HG02571 (cell line): ENCODE results near the gene LARP1.
"Not testable (repeated sequence)": the region's sequence is repeated elsewhere in the genome, so short reads cannot be mapped to it uniquely, and the experiment has no call there.

Experiments
- ATAC-seq: cut with Tn5 transposase; IDR thresholded peaks from one replicate; pipeline ENCODE4 v1.9.1; 2021; ENCODE audit warnings: mild to moderate bottlenecking, moderate library complexity; ENCODE audit not compliant: unreplicated experiment

LARP1 gene

DNA sequence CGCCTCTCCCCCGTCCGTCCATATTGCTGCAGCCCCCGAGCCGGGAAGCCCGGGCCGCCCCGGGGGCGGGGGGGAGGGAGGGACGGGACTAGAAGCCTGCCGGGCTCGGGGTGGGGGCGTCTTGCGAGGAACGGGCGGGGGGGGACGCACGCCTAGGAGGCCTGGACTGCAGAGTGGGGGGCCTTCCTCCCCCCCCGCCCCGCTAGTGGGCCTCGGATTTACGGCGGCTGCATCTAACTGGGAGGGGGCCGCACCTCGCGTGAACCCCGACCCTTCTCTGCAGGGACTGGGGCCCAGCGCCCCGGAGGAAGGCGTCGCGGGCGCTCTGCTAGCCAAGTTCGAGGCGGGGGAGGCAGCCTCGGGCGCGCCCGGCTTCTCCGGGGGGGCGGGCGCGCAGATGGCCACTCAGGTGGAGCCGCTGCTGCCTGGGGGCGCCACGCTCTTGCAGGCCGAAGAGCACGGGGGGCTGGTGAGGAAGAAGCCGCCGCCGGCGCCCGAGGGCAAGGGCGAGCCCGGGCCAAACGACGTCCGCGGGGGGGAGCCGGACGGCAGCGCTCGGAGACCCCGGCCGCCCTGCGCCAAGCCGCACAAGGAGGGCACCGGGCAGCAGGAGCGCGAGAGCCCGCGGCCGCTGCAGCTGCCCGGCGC, at the start of gene LARP1:
TSS of gene LARP1 (plus strand) at position 17 of the 648 bp plus-strand sequence. CDS start at position 398, 381 bp downstream.
- peak; percentile 10 for ATAC-seq

DNA sequence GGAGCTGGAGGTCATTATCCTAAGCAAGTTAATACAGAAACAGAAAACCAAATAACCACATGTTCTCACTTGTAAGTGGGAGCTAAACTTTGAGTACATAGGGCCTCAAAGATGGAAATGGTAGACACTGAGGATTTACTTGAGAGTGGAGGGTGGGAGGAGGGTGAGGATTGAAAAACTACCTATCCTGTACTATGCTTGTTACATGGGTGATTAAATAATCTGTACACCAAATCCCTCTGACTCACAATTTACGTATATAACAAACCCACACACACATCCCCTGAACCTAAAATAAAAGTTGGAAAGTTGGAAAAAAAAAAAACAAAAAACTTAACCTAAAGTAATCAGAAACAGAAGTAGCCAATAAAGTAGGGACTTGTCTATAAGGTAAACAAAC, 48.8 kb upstream of the LARP1 start:
- ATAC-seq = no peak

DNA sequence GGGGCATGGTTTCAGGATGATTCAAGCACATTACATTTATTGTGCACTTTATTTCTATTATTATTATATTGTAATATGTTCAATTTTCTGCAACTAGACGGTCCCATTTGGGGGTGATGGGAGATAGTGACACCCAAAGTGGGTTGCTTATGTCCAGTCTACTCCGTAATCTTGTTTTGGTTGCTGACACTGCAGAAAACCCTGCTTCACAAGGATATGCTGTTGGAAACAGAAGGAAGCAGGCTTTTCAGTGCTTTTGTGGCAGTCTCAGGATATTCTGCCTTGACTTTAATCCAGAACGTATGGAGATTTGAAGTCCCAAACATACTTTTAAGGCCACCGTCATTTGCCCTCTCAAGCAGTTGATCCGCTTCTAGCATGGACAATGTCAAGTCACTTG, 47.5 kb upstream of the LARP1 start:
- no peak for ATAC-seq

DNA sequence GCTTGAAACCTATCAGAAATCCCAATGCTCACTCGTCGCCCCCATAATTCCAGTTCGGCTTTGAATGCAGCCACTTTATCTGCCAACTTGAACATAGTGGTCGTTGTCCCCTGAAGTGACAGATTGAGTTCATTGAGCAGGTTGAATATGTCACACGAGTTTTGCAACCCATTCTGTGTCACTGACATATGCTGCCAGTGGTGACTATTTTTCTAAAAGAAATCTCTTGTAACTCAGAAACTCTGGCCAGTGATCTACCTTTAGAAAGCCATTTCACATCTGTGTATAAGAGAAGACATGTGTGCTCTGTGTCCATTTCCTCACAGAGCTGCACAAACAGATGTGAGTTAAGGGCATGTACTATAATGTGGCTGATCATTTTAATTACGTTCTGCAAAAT, 47.0 kb upstream of the LARP1 start:
- no peak for ATAC-seq

DNA sequence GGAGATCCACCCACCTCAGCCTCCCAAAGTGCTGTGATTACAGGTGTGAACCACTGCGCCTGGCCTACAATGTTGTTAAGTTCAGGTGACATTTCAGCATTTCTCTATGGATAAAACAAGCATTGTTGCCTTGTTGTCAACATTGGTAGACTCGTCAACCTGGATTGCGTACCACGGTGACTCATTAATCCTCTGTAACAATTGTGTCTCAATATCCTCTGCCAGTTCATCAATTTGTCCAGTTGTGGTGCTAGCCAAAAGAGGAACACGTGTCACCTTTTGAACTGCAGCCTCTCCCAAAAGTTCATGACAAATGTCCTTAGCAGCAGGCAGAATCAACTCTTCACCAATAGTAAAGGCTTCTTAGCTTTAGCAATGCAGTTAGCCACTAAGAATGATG, 46.3 kb upstream of the LARP1 start:
- no peak for ATAC-seq

DNA sequence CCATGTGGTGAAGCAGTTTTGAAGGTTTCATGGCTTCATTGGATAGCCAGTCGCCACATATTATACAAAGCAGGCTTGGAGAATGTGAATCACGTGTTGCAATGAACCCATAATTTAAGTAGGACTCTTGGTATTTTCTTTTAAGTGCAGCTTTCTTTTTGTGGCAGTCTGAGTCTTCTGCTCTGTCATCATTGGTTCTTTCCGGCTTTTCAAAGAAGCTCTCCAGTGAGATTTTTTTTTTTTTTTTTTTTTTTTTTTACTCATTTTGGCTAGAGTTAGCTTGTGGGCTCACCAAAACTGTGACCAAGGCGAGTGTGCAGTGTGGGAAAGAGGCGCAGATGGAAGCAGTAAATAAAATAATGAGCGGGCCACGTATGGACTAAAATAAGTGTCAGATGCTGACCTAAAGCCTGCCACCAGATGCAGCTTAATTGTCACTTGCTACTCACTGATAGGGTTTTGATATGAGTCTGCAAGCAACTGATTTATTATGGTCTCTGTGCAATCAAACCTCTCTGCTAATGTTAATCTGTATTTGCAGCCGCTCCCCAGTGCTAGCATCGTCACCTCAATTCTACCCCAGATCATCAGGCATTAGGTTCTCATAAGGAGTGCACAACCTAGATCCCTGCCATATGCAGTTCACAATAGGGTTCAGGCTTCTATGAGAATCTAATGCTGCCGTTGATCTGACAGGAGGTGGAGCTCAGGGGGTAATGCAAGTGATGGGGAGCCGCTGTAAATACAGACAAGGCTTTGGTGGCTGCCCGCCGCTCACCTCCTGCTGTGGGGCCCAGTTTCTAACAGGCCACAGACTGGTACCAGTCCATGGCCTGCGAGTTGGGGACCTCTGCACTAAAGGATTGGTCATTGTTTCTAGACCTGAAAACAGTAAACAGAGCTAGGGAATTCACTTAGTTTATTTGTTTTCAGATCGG, 45.5 kb upstream of the LARP1 start:
- no peak for ATAC-seq

DNA sequence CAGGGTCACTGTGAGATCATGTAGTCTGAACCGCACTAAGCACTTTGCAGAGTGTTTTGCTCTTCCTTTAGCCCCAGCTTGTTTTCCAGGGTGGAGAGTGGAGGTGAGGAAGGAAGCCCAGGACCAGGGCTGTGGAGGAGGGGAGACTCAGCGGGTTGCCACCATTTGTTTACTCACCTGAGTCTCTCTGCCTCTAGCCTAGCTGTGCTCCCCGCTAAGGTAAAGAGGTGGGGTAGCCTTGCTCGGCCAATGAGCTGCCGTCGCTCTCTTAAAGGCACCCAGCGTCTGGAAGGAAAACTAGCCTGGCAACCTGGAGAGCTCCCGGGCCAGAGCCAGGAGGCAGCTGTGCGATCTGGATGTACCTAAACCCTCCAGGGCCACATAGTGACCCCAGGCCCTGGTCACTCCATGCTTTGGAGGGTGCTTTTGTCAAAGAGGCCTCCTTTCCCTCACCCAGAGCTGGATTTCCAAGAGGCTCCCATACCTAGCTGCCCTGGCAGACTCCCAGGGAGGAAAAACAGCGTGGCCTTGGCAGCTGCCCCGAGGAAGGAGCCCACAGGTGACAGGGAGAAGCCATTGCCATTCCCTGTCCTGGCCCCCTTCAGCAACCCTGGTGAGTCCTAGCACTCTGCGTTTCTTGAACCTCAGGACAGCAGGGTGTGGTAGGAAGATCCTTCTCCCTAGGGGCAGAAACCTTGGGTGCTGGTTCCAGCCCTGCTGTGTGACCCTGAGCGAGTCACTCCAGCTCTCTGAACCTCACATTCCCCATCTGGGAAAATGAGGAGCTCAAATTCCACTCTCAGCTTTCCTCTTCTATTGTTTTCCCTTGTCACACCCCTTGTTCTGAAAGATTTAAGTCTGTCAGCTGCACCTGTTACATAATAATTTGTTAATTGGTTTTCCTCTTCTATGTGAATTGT, 42.4 kb upstream of the LARP1 start:
- ATAC-seq = no peak

DNA sequence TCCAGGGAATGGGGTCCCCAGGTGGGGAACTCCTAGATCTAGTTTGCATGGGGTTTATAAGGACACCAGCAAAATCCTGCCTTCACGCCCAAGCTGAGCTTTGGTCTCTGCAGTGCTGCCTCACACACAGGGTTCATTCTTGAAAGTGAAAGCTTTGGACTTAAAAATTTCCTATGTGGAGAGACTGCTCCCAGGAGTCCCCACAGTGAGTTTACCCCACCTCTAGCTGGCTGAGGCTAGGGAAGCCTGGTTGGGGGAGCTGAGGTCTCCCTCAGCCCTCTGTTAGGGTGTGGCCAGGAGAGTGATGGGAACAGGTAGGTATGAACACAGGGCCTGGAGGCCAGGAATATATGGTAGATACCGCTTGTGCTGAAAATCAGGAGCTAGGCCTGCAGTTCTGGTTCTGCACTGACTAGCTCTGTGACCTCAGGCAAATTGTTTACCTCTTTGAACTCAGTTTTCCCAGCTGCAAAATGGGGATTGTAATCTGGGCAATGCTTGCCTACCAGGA, 41.5 kb upstream of the LARP1 start:
- no peak for ATAC-seq

DNA sequence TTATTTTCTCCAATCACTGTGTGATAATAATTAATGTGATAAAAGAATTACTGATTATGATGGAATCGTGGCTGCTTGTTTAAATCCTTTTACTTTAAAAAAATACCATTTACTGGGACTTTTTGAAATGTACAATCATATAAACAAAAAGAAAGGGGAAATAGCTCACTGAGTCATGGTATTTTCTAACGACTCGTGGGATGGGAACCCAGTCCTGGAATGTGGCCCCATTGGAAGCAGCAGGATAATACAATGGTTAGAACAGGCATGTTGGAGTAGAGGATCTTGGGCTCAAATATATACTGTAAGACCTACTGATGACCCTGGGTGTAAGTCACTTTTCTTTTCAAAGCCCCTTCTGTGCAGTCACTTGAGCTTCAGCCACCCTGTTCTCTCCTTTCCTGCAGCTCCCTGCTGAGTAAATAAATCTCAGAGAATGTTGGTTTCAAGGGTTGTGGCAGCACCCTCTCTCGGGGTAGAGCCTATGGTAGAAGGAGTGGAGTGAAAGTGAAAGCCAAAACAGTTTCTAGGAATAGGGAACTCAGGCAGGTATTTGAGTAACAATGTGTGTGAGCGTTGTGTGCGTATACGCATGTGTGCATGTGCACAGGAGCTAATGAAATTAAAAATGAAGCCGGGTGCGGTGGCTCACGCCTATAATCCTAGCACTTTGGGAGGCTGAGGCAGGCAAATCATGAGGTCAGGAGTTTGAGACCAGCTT, 40.8 kb upstream of the LARP1 start:
- ATAC-seq = no peak

DNA sequence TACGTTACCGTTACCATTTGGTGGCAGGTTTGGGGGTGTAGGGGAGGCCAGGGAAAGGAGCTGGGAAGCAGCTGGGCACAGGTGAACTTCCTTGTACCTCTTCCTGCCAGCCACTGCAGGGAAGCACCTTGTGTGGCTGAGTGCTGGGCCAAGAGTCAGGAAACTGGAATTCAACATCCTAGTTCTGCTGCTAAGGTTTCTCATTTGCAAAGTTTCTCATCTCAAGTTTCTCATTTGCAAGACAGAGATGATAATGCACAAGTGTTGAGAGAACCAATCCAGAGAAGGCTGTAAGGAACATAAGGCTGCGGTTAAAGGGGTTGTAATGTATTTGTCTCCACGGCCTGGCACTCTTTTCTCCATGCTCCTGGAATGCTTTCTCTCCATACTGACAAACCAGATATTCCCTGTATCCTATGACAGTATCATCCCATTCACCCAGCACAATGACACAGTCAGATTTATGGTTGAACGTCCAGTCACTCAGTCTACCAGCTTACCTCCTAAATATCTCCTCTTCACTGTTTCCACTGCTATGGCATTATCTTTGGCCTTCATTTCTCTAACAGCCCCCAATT, 33.6 kb upstream of the LARP1 start:
- ATAC-seq = no peak

DNA sequence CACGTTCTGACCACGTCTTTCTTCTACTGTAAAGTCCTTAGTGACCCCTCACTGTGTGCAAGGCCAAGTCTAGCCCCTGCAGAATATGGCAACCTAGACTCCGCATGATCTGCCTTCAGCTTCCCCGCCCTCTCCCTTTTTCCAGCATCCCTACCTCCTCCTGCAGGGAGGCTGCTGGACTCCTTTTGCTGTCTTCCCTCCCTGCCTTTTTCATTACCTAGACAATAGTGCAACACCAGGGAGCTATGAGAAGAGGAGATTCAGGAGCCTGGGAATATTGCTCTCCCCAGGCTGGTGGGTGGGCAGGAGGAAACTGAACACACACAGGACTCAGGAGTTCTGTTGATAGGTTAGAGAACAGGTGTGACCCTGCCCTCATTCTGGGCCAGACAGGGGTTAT, 33.1 kb upstream of the LARP1 start:
- no peak for ATAC-seq

DNA sequence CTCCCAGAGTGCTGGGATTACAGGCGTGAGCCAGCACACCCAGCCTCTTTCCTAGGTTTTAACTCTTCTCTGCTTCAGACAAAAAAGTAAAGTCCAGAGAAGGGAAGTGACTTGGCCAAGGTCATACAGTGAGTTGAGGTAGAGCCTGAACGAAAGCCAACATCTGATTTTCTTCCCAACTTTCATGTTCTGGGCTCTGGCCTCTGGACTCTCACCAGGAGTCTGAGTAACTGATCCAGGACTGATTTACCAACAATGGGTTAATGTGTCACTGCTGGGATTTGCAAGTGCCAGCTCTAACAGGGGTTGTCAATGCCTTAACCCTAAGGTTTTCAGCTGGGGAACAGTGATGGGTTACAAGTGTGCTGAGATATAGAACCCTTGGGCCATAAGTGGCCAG, 32.2 kb upstream of the LARP1 start:
- ATAC-seq = no peak

DNA sequence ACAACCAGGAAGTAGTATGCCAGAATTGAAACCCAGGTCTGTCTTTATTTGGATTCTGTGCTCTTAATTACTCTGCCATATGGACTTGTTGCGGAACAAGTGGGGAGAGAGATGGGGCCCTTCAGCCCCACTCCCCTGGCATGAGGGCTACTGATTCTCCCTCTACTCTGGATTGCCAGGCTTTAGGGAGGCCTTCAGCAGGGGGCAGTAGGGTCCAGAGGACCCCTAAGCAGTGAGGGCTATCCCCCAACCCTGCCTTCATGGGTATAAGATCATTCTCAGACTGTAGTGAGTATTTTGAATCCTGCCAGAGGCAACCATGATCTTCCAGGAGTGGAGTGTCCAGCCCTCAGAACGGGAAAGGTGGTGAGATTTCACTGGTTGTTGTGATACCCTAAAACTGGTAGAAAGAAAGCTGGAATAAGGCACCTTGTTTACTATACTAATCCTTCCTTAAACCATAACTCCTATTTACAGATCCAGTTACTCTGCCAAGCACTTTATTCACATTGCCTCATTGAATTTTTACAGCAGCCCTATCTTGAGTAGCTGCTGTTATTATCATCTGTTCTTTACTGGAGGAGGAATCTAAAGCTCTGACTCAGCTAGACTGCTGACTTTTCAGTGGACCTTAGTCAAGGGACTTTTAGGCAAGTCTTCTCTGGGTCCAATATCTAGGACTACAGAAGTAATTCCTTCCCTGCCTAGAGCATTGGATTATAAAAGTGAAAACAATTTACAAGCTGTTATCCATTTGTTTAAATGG, 31.3 kb upstream of the LARP1 start:
- ATAC-seq = no peak

DNA sequence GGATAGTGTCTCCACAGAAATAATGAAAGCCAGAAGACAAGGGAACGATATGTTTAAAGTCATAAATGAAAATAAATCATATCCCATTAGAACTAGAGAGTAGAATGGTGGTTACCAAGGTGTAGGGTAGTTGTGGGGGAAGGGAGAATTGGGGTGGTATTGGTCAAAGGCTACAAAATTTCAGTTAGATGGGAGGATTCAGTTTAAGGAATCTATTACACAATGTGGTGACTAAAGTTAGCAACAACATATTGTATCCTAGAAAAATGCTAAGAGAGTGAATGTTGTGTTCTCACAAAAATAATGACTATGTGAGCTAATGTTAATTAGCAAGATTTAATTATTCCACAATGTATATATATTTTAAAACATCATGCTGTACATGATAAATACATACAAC, 27.8 kb upstream of the LARP1 start:
- no peak for ATAC-seq

DNA sequence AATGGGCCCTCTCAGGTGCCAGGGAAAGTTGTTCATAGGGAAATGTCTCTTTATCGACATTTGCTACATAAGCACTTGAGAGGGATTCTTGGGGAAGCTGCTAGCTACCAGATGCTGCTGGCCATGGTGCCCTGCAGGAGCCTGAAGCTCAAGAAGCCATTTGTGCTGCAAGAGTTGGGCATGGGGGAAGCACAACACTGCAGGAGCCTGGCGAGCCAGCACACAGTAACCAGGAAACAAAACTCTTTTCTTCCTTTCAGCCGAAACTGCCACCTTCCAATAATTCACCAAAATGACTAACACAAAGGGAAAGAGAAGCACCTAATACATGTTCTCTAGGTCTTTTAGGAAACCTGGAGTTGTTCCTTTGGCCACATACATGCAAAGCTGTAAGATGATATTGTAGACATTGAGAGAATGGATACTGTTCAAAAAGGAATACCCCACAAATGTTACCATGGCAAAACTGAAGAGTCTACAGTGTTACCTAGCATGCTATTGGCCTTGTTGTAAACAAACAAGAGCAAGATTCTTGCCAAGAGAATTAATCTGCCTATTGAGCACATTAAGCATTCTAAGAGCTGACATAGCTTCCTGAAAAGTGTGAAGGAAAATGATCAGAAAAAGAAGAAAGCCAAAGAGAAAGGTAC, 26.1 kb upstream of the LARP1 start:
- no peak for ATAC-seq

DNA sequence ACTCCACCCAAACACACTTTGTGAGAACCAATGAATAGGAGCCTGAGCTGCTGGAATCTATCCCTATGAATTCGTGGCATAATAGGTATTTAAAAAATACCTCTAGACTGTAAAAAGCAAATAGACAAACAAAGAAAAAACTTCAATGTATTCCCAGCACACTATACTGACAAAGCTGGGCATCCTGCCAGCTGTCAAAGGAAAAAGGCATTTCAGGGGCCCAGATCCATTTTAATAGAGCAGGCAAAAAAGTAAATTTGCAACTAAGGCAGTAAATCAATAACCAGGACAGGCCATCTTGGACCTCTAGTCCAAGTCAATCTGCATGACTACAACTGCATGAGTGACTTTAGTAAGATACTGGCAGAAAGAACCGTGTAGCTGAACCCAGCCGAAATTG, 25.6 kb upstream of the LARP1 start:
- no peak for ATAC-seq

DNA sequence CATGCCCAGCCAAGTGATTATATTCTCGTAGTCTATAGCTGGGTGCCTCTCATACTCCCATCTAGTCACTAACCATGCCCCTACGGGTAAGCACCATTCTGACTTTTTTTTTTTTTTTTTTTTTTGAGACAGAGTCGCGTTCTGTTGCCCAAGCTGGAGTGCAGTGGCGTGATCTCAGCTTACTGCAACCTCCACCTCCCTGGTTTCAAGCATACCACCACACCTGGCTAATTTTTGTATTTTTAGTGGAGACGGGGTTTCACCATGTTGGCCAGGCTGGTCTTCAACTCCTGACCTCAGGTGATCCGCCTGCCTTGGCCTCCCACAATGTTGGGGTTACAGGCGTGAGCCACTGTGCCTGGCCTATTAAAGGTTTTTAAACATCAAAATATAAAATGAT, 24.4 kb upstream of the LARP1 start:
- ATAC-seq = not testable (repeated sequence)

DNA sequence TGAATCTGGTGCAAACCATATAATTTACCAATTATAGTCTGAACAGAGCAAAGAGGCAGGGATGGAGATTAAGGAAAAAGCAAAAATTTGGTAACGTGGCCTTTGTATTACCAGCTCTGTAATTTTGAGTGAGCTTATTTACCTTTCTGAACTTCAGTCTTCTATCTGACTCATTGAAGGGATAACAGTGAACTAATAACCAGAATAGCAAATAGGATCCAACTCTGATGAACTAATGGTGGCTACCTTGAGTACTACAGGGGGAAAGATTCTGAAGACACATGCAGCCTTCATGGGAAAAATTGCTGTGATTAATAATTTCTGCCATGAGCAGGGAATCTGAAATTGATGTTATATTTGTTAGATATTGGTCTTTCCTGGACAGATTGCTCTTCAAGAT, 23.0 kb upstream of the LARP1 start:
- no peak for ATAC-seq
